ENCODE measurements around the gene VSTM2L.
"Not testable (repeated sequence)": the region's sequence is repeated elsewhere in the genome, so short reads cannot be mapped to it uniquely, and the experiment has no call there.

VSTM2L gene, protein sequence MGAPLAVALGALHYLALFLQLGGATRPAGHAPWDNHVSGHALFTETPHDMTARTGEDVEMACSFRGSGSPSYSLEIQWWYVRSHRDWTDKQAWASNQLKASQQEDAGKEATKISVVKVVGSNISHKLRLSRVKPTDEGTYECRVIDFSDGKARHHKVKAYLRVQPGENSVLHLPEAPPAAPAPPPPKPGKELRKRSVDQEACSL

DNA sequence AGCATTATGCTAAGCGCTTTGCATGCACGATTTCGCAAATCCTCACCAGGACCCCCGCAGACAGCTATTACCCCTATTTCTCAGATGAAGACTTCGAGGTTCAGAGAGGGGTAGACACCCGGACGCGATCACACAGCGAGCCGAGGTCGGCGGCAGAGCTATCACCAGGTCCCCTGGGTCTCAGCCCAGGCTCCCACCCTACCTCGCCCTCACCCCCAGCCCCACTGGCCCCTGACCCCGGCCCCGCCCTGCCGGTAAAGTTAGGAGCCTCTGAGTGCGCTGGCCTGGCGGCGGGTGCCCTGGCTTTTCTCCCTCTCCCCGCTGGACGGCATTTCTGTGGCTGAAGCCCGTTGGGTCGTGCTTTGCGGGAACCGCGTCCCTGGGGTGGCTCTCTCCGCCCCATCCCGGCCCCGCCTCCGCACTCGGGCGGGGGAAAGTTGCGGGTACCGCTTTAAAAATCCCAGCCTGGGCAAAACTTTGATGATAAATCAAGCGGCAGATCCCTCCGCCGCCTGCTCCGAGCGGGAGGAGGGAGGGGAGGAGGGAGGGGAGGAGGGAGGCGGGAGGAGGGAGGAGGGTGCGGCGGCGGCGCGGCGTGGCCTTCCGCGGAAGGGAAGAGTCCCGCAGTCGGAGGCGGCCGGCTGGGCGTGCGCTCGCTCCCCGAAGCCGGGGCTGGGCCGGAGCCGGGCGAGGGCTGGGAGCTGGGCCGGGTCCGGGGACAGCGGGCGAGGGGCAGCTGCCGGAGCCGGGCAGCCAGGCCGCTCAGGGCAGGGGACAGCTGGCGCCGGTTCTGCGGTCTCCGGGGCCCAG lies at the start of gene VSTM2L:
Gene VSTM2L, plus strand, starts transcription at position 624 of the 810 bp plus-strand sequence. CDS start 224 bp downstream, outside the sequence.
- H3K27ac ChIP-seq, result 0 out of 2 replicates have a peak within 1 kb of the TSS, but pooled peaks have one; percentile 23
- no peak for TF ChIP-seq ZFX (IDR thresholded peaks at IDR 0.05; ENCODE audit: borderline replicate concordance)
- TF ChIP-seq, protein P1, sequence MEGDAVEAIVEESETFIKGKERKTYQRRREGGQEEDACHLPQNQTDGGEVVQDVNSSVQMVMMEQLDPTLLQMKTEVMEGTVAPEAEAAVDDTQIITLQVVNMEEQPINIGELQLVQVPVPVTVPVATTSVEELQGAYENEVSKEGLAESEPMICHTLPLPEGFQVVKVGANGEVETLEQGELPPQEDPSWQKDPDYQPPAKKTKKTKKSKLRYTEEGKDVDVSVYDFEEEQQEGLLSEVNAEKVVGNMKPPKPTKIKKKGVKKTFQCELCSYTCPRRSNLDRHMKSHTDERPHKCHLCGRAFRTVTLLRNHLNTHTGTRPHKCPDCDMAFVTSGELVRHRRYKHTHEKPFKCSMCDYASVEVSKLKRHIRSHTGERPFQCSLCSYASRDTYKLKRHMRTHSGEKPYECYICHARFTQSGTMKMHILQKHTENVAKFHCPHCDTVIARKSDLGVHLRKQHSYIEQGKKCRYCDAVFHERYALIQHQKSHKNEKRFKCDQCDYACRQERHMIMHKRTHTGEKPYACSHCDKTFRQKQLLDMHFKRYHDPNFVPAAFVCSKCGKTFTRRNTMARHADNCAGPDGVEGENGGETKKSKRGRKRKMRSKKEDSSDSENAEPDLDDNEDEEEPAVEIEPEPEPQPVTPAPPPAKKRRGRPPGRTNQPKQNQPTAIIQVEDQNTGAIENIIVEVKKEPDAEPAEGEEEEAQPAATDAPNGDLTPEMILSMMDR (IDR thresholded peaks at IDR 0.05), result peak; percentile 24

DNA sequence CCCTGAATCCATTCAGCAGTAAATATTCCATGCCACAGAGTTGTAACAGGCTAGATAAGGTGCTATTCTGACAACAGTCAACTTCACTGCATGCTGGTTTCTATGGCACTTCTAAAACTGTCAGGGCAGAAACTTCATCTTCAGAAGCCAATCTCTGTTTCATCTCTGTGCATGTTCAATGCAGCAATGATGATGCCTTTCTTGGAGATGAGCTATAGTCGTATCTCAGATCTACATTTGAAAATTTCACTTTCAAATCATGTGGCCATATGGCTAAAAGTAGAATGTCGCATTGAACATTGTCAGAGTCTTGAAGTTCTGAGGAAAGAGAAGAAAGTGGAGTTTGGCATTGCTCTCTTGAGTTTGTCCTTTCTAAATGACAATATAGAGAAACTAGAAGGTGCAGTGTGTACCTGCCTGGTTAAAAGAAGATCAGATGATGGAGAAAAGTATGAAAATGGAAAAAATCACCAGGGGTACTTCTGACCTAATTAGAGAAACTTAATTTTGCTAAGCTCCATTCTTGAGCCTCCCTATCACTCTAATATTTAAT lies 49.0 kb upstream of the VSTM2L start:
- no peak overlapping the region for H3K27ac ChIP-seq
- no peak for TF ChIP-seq ZFX (IDR thresholded peaks at IDR 0.05; ENCODE audit: borderline replicate concordance)
- TF ChIP-seq, protein P1 (IDR thresholded peaks at IDR 0.05), result no peak

DNA sequence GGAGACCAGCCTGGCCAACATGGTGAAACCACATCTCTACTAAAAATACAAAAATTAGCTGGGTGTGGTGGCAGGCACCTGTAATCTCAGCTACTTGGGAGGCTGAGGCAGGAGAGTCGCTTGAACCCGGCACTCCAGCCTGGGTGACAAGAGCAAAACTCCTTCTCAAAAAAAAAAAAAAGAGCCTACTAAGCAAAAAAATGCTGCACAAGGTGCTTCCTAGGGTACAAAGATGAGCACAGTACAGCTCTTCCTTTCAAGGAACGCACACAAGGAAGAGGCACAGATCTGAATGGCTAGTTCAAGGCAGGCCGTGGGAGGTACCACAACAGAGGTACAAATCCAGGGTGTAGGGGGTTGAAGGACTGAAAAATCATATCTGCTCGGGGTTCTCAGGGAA lies 46.9 kb upstream of the VSTM2L start:
- not testable (repeated sequence) for H3K27ac ChIP-seq

DNA sequence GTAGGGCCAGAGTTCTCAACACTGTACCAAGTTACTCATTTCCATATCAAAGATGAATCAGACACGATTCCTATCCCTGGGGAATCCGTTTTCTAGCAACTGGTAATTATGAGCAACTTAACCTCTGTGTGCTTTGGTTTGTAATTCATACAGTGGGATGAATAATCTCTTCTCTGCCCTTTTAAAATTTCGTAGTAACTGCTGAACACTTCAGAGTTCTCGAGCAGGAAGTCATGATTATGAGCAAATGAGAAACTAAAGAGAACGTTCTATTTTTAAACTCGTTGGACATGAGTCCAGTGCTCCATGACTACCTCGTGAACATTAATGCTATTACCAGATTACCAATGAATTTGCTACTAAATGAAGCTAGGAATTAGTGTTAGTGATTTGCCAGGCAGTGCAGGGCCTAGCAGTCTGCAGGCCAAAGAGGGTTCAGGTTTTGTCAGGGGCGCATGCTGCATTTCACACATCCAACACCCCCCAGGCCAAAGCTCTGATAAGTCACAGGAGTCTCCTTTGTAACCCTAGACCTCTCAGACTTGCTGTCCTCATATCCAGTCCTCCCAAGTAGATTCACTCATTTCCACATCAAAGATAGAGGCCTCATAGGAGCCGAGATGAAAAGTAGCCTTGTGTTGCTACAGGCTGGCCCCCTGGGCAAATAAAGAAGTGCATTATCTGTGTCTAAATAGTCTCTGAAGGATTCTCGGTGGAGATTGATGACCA lies 45.8 kb upstream of the VSTM2L start:
- no peak for TF ChIP-seq ZFX (IDR thresholded peaks at IDR 0.05; ENCODE audit: borderline replicate concordance)
- TF ChIP-seq, protein P1 (IDR thresholded peaks at IDR 0.05), result no peak
- H3K27ac ChIP-seq, result no peak overlapping the region

DNA sequence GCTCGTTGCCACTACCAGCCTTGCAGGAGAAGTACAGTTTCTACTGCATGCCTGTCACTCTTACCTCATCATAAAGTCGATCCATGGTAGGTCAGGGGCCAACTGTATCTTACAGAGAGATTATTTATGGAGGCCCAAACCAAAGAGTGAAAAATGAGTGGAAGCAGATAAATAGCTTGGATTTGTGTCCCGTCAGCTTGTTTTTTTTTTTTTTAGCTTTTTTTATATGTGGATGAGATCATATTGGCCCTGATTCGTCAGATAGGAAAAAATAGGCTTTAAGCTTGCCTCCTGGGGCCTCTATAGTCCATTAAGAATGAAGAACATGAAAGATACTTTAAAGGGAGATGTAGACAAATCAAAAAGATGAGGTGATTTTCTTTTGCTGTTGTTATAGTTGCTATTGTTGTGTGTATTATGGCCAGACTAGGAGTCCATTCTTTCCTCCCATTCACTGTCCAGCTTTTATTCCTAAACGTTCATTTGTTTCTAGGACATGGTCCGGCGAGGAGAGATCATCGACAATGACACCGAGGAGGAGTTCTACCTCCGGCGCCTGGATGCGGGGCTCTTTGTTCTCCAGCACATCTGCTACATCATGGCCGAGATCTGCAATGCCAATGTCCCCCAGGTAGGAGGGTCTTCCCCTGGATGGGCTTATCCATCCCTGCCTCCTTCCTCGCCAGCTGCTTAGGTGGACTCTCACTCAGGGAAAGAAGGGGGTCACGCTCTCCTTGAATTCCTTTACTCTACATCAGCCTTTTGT lies 43.3 kb upstream of the VSTM2L start:
- no peak overlapping the region for H3K27ac ChIP-seq
- TF ChIP-seq ZFX (IDR thresholded peaks at IDR 0.05; ENCODE audit: borderline replicate concordance), result no peak
- TF ChIP-seq, protein P1 (IDR thresholded peaks at IDR 0.05), result no peak

DNA sequence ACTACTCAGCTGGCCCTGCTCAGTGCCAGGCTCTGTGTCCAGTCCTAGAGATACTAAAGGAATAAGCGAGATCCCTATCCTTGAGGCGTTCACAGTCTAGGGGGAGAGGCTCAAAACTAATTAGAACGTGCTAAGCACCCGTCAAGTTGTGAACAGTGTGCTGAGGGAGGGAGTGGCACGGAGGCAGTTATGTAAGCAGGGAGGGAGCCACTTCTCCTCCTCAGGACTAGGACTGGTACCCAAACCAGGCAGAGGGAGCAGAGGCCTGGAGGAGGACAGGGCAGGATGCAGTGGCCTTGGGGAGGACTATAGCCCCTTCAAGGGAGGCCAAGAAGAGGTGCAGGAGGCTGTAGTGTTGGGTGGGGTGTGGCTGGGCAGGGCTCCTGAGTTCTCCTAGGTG lies 39.6 kb upstream of the VSTM2L start:
- TF ChIP-seq ZFX (IDR thresholded peaks at IDR 0.05; ENCODE audit: borderline replicate concordance), result no peak
- TF ChIP-seq, protein P1 (IDR thresholded peaks at IDR 0.05), result no peak
- H3K27ac ChIP-seq, result no peak overlapping the region

DNA sequence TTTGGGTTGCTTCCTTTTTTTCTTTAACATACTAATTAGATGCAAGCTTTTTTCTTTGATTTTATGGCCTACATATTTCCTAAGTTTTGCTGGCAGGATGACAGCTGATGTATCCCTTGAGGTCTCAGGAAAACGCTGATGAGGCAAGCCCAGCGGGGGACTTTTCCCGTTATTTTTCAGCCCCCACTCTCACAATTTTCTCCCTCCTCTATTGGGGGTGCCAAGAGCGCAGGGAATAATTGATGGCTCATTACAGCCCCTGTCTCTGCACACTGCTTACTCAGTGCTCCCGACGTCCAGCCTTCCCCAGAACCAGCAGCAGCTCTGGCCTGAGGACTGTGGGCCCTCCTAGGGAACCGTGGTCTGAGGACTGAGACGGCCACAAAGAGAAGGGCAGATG lies 38.6 kb upstream of the VSTM2L start:
- no peak overlapping the region for H3K27ac ChIP-seq
- TF ChIP-seq ZFX (IDR thresholded peaks at IDR 0.05; ENCODE audit: borderline replicate concordance), result no peak
- TF ChIP-seq, protein P1 (IDR thresholded peaks at IDR 0.05), result no peak

All from 22Rv1 (cell line).